ENCODE measurements around the gene IL10RA. TPM values are rescaled to one million over a fixed set of nuclear protein-coding genes. Genes with fewer than 3 reads are reported as not detected.
"Not testable (repeated sequence)": the region's sequence is repeated elsewhere in the genome, so short reads cannot be mapped to it uniquely, and the experiment has no call there.

Gene IL10RA
- total and polyA plus RNA-seq, 4 donors, result 7.9 to 52.5 (median 28.2) TPM

DNA sequence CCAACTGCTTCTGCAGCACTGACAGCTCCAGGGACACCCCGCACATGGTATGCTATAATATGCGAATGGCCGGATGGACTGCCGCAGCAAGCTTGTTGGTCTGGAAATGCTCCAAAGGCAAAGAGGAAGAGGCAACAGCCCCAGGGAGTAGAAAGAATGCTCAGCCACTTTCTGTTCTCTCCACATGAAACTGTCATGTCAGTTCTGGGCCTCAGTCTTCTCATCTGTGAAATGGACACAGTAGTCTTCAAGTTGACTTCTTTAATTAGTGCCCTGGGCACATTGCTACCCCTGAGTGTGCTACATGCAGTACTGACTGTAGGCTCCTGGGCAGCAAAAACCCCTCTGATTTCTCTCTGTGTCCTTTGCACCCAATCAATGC lies 19.9 kb downstream of the IL10RA start:
- WGBS, 2 donors, result 69 to 84% methylated on average over 4 of the region's 4 CpGs
- H3K27ac ChIP-seq (ENCODE audit: low read depth in 1 of 2, low read length in 1 of 2), result no peak overlapping the region
- H3K36me3 ChIP-seq (ENCODE audit: control insufficient read depth in 4 of 4, insufficient read depth in 4 of 4, low read length in 4 of 4), result no peaks in the 10 kb centered on the region
- H3K9me3 ChIP-seq (ENCODE audit: control insufficient read depth in 4 of 4, insufficient read depth in 3 of 4, low read length in 3 of 4), result no peaks in the 10 kb centered on the region
- H3K4me1 ChIP-seq (ENCODE audit: control insufficient read depth in 5 of 5, insufficient read depth in 5 of 5, low read length in 5 of 5), result peaks cover 0 to 19% (median 3%) of the 10 kb centered on the region in 5 donors
- ATAC-seq (ENCODE audit: insufficient read depth, low FRiP score) (no peak), DNase-seq (no peak)
- H3K9ac ChIP-seq (ENCODE audit: insufficient read depth in 1 of 2, low read length in 2 of 2), result no peak overlapping the region
- H3K27me3 ChIP-seq (ENCODE audit: control insufficient read depth in 3 of 3, insufficient read depth in 3 of 3, low read length in 2 of 3), result no peaks in the 10 kb centered on the region
- TF ChIP-seq, protein P1, sequence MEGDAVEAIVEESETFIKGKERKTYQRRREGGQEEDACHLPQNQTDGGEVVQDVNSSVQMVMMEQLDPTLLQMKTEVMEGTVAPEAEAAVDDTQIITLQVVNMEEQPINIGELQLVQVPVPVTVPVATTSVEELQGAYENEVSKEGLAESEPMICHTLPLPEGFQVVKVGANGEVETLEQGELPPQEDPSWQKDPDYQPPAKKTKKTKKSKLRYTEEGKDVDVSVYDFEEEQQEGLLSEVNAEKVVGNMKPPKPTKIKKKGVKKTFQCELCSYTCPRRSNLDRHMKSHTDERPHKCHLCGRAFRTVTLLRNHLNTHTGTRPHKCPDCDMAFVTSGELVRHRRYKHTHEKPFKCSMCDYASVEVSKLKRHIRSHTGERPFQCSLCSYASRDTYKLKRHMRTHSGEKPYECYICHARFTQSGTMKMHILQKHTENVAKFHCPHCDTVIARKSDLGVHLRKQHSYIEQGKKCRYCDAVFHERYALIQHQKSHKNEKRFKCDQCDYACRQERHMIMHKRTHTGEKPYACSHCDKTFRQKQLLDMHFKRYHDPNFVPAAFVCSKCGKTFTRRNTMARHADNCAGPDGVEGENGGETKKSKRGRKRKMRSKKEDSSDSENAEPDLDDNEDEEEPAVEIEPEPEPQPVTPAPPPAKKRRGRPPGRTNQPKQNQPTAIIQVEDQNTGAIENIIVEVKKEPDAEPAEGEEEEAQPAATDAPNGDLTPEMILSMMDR (IDR thresholded peaks at IDR 0.05; ENCODE audit: control extremely low read depth, extremely low read depth), result no peak
- H3K4me3 ChIP-seq, result no peak overlapping the region

DNA sequence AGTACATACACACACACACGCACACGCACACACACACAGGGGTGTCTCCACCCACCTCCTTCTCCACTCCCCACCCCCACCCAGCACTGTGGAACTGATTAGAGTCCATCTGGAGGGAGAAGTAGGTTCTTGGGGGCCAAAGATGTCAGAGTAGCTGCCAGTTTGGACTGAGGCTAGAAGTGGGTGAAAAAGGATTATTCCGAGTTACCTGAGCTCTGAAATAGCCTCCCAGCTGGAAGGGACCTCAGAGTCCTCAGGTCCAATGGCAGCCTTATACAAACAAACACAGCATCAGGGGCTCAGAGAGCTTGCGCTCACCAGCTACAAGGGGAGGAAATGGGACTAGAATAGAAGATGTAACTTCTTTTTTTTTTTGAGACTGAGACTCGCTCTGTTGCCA lies 20.8 kb downstream of the IL10RA start:
- H3K4me3 ChIP-seq, result no peak overlapping the region
- no peak overlapping the region for H3K27ac ChIP-seq (ENCODE audit: low read depth in 1 of 2, low read length in 1 of 2)
- H3K4me1 ChIP-seq (ENCODE audit: control insufficient read depth in 5 of 5, insufficient read depth in 5 of 5, low read length in 5 of 5), result peaks cover 0 to 13% (median 3%) of the 10 kb centered on the region in 5 donors
- no peaks in the 10 kb centered on the region for H3K36me3 ChIP-seq (ENCODE audit: control insufficient read depth in 4 of 4, insufficient read depth in 4 of 4, low read length in 4 of 4)
- no peak for ATAC-seq (ENCODE audit: insufficient read depth, low FRiP score)
- no peaks in the 10 kb centered on the region for H3K27me3 ChIP-seq (ENCODE audit: control insufficient read depth in 3 of 3, insufficient read depth in 3 of 3, low read length in 2 of 3)
- no peak overlapping the region for H3K9ac ChIP-seq (ENCODE audit: insufficient read depth in 1 of 2, low read length in 2 of 2)
- WGBS, 2 donors, result 55 to 77% methylated on average over 5 of the region's 5 CpGs
- TF ChIP-seq, protein P1 (IDR thresholded peaks at IDR 0.05; ENCODE audit: control extremely low read depth, extremely low read depth), result no peak
- no peaks in the 10 kb centered on the region for H3K9me3 ChIP-seq (ENCODE audit: control insufficient read depth in 4 of 4, insufficient read depth in 3 of 4, low read length in 3 of 4)
- no peak for DNase-seq

DNA sequence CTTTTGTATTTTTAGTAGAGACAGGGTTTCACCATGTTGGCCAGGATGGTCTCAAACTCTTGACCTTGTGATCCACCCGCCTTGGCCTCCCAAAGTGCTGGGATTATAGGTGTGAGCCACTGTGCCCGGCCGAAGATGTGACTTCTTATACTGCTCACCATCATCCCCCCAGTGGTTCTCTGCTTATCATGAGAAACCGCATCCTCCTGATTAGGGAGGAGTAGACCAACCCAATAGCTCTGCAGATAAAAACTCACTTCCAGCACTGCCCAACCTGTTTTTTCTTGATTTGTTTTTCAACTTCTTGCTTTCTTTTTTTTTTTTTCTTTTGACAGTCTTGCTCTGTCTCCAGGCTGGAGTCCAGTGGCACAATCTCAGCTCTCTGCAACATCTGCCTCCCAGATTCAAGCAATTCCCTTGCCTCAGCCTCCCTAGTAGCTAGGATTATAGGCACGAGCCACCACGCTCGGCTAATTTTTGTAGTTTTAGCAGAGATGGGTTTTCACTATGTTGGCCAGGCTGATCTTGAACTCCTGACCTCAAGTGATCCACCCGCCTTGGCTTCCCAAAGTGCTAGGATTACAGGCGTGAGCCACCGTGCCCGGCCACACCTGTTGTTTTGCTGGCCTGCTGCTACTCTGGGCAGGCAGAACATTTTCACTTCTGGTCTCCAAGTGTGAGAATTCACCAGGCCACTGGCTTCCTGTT lies 21.5 kb downstream of the IL10RA start:
- WGBS, 2 donors, result 72 to 77% methylated on average over 11 of the region's 11 CpGs
- not testable (repeated sequence) for ATAC-seq (ENCODE audit: insufficient read depth, low FRiP score); H3K4me1 ChIP-seq (ENCODE audit: control insufficient read depth in 5 of 5, insufficient read depth in 5 of 5, low read length in 5 of 5); DNase-seq; H3K4me3 ChIP-seq; H3K9ac ChIP-seq (ENCODE audit: insufficient read depth in 1 of 2, low read length in 2 of 2); H3K9me3 ChIP-seq (ENCODE audit: control insufficient read depth in 4 of 4, insufficient read depth in 3 of 4, low read length in 3 of 4); H3K36me3 ChIP-seq (ENCODE audit: control insufficient read depth in 4 of 4, insufficient read depth in 4 of 4, low read length in 4 of 4); H3K27me3 ChIP-seq (ENCODE audit: control insufficient read depth in 3 of 3, insufficient read depth in 3 of 3, low read length in 2 of 3)
- peak overlapping the region in 1 of 2 donors; percentile 43 for H3K27ac ChIP-seq (ENCODE audit: low read depth in 1 of 2, low read length in 1 of 2)

DNA sequence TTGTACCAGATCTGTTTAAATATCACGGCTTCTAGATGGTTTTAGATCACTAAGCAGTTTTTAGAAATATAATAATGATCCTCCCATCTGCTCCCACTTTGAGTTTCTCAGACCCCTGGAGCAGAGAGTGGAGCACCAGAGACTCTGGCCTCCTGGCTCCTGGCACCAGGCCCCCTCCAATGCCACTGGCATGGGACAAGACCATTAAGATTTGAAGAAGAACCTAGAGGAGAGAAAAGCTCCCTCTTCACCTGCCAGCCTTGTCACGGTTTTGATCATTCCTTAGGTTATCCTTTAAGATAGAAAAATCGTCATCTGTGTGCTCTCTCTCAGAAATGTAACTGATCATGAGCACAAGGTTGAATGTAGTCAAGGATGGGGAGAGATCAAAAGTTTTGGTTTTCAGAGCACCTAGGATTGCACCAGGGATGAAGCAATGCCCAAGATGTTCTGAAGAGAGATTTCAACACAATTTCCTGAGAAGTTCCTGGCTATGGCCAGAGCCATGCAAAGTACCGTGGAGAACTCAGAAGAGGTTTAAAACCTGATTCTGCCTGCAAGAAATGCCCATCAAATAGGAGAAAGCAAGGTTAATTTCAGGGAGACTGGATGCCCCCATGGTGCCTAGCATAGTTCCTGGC lies 22.2 kb downstream of the IL10RA start:
- H3K36me3 ChIP-seq (ENCODE audit: control insufficient read depth in 4 of 4, insufficient read depth in 4 of 4, low read length in 4 of 4), result no peaks in the 10 kb centered on the region
- H3K9ac ChIP-seq (ENCODE audit: insufficient read depth in 1 of 2, low read length in 2 of 2), result no peak overlapping the region
- no peak for ATAC-seq (ENCODE audit: insufficient read depth, low FRiP score)
- no peak overlapping the region for H3K4me3 ChIP-seq
- DNase-seq, result no peak
- 35 to 61% methylated on average over 4 of the region's 4 CpGs for WGBS, 2 donors
- H3K27ac ChIP-seq (ENCODE audit: low read depth in 1 of 2, low read length in 1 of 2), result peak overlapping the region in 1 of 2 donors; percentile 30
- peaks cover 0 to 5% (median 0%) of the 10 kb centered on the region in 5 donors for H3K4me1 ChIP-seq (ENCODE audit: control insufficient read depth in 5 of 5, insufficient read depth in 5 of 5, low read length in 5 of 5)
- no peaks in the 10 kb centered on the region for H3K9me3 ChIP-seq (ENCODE audit: control insufficient read depth in 4 of 4, insufficient read depth in 3 of 4, low read length in 3 of 4)
- TF ChIP-seq, protein P1 (IDR thresholded peaks at IDR 0.05; ENCODE audit: control extremely low read depth, extremely low read depth), result no peak
- no peaks in the 10 kb centered on the region for H3K27me3 ChIP-seq (ENCODE audit: control insufficient read depth in 3 of 3, insufficient read depth in 3 of 3, low read length in 2 of 3)

All from lung (tissue), 12 donors.